Skeletal muscle cell (primary cell): ENCODE data around the gene PRKN.

ENCODE experiments used
- DNase-seq: peaks from one replicate; pipeline ENCODE4 v3.0.0-alpha.2; 2010; ENCODE audit warnings: low read depth
- H3K4me3 ChIP-seq: 2 replicates; pipeline ENCODE4 v1.5.1; 2011; ENCODE audit warnings: low read depth, mild to moderate bottlenecking, control low read depth, low read length, moderate library complexity

The PRKN gene

GRCh38 chr6:161557333-161558107 lies 1170.0 kb downstream of the PRKN start:
- no peak overlapping the region for H3K4me3 ChIP-seq
- DNase-seq, result no peak

- no peak for DNase-seq
- no peak overlapping the region for H3K4me3 ChIP-seq
These were observed 1172.7 kb downstream of the PRKN start for GRCh38 chr6:161554883-161555282.

- DNase-seq, result no peak
- no peak overlapping the region for H3K4me3 ChIP-seq
These were observed 1177.5 kb downstream of the PRKN start for GRCh38 chr6:161549977-161550655.

- no peak overlapping the region for H3K4me3 ChIP-seq
- no peak for DNase-seq
These were observed 1178.8 kb downstream of the PRKN start for GRCh38 chr6:161548713-161549296.

GRCh38 chr6:161547617-161548016 lies 1179.9 kb downstream of the PRKN start:
- DNase-seq, result no peak
- H3K4me3 ChIP-seq, result no peak overlapping the region

GRCh38 chr6:161546632-161547031 lies 1180.9 kb downstream of the PRKN start:
- no peak for DNase-seq
- no peak overlapping the region for H3K4me3 ChIP-seq

- DNase-seq, result no peak
- no peak overlapping the region for H3K4me3 ChIP-seq
These were observed 1181.8 kb downstream of the PRKN start for GRCh38 chr6:161545741-161546140.

- H3K4me3 ChIP-seq, result no peak overlapping the region
- DNase-seq, result no peak
These were observed 1182.6 kb downstream of the PRKN start for GRCh38 chr6:161544801-161545480.

- no peak overlapping the region for H3K4me3 ChIP-seq
- no peak for DNase-seq
These were observed 1183.8 kb downstream of the PRKN start for GRCh38 chr6:161543684-161544309.

GRCh38 chr6:161542346-161542980 lies 1185.1 kb downstream of the PRKN start:
- peak; percentile 0 for DNase-seq
- no peak overlapping the region for H3K4me3 ChIP-seq

- H3K4me3 ChIP-seq, result no peak overlapping the region
- DNase-seq, result no peak
These were observed 1187.0 kb downstream of the PRKN start for GRCh38 chr6:161540532-161540931.

- DNase-seq, result no peak
- H3K4me3 ChIP-seq, result no peak overlapping the region
These were observed 1191.3 kb downstream of the PRKN start for GRCh38 chr6:161536224-161536630.

- no peak overlapping the region for H3K4me3 ChIP-seq
- no peak for DNase-seq
These were observed 1193.2 kb downstream of the PRKN start for GRCh38 chr6:161534264-161534873.

GRCh38 chr6:161533266-161533665 lies 1194.3 kb downstream of the PRKN start:
- no peak overlapping the region for H3K4me3 ChIP-seq
- no peak for DNase-seq

GRCh38 chr6:161532536-161532935 lies 1195.0 kb downstream of the PRKN start:
- no peak for DNase-seq
- no peak overlapping the region for H3K4me3 ChIP-seq

GRCh38 chr6:161526794-161527193 lies 1200.8 kb downstream of the PRKN start:
- DNase-seq, result no peak
- no peak overlapping the region for H3K4me3 ChIP-seq

GRCh38 chr6:161523362-161523761 lies 1204.2 kb downstream of the PRKN start:
- no peak for DNase-seq
- no peak overlapping the region for H3K4me3 ChIP-seq

- no peak overlapping the region for H3K4me3 ChIP-seq
- no peak for DNase-seq
These were observed 1205.3 kb downstream of the PRKN start for GRCh38 chr6:161522276-161522675.
